ENCODE measurements around the gene MAGOHB.
A peak's percentile ranks its signal among the peaks of the same experiment; 100 is the strongest.

Gene MAGOHB

DNA sequence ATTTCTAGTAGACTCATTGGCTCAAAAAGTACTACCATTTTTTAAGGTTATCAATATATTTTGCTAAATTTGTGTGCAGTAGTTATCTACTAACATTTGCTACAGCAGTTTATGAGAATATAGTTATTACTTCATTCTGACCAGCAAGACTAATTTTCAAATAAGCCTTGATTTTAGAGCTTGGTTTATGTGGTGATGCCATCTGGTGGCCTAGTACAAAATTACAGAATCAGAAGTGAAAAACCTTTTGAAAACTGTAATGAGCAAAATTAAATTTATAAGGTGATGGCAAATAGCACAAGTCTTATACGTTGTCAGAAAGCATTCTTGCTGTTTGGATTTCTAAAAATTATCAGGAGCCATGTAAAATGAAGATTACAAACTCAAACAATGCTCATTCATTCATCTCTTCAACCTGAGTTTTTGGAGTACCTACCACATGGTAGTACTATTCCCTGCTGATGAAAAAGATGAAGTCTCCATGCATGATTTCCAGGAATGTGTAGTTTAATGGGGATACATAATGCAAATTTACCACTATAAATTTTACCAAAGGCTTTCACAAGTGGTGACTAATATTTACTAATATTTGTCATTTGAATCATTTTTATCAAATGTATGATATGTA, 51.0 kb downstream of the MAGOHB start:
- TF ChIP-seq RAD21 (IDR thresholded peaks at IDR 0.05; ENCODE audit: low read depth) = peak; percentile 89
- TF ChIP-seq TAF1 (IDR thresholded peaks at IDR 0.05; ENCODE audit: low read depth) = no peak
- TF ChIP-seq FOXM1 (IDR thresholded peaks at IDR 0.05; ENCODE audit: borderline replicate concordance, low read depth) = no peak

DNA sequence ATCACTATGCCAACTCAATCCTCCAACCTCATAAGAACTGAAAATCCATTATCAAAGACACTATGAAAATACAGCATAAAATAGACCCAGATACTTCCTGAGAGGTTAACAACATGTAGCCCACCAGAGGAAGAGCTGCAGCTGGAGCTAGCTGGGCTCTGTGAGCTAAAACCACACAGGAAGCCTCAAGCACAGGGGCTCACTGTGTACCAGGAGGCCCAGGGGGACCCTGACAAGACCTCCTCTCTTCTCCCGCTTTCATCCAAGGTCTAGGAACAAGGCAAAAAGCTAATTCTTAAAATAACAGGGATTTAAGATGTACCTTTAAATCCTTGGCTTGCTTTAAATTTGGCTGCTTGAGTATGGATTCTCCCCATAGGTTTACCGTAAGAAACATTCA, 54.2 kb downstream of the MAGOHB start:
- TF ChIP-seq TEAD4 (IDR thresholded peaks at IDR 0.05) = no peak
- no peak for TF ChIP-seq CEBPB (IDR thresholded peaks at IDR 0.05)
- TF ChIP-seq, protein P1, sequence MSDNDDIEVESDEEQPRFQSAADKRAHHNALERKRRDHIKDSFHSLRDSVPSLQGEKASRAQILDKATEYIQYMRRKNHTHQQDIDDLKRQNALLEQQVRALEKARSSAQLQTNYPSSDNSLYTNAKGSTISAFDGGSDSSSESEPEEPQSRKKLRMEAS (IDR thresholded peaks at IDR 0.05) = no peak
- no peak for TF ChIP-seq ZBTB7A (IDR thresholded peaks at IDR 0.05; ENCODE audit: low read depth)
- TF ChIP-seq RAD21 (IDR thresholded peaks at IDR 0.05; ENCODE audit: low read depth) = no peak
- TF ChIP-seq TAF1 (IDR thresholded peaks at IDR 0.05; ENCODE audit: low read depth) = no peak
- TF ChIP-seq TCF12 (IDR thresholded peaks at IDR 0.05; ENCODE audit: low read depth) = no peak
- TF ChIP-seq EGR1 (IDR thresholded peaks at IDR 0.05) = no peak
- TF ChIP-seq, protein P2, sequence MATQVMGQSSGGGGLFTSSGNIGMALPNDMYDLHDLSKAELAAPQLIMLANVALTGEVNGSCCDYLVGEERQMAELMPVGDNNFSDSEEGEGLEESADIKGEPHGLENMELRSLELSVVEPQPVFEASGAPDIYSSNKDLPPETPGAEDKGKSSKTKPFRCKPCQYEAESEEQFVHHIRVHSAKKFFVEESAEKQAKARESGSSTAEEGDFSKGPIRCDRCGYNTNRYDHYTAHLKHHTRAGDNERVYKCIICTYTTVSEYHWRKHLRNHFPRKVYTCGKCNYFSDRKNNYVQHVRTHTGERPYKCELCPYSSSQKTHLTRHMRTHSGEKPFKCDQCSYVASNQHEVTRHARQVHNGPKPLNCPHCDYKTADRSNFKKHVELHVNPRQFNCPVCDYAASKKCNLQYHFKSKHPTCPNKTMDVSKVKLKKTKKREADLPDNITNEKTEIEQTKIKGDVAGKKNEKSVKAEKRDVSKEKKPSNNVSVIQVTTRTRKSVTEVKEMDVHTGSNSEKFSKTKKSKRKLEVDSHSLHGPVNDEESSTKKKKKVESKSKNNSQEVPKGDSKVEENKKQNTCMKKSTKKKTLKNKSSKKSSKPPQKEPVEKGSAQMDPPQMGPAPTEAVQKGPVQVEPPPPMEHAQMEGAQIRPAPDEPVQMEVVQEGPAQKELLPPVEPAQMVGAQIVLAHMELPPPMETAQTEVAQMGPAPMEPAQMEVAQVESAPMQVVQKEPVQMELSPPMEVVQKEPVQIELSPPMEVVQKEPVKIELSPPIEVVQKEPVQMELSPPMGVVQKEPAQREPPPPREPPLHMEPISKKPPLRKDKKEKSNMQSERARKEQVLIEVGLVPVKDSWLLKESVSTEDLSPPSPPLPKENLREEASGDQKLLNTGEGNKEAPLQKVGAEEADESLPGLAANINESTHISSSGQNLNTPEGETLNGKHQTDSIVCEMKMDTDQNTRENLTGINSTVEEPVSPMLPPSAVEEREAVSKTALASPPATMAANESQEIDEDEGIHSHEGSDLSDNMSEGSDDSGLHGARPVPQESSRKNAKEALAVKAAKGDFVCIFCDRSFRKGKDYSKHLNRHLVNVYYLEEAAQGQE (IDR thresholded peaks at IDR 0.05; ENCODE audit: low read depth) = no peak

DNA sequence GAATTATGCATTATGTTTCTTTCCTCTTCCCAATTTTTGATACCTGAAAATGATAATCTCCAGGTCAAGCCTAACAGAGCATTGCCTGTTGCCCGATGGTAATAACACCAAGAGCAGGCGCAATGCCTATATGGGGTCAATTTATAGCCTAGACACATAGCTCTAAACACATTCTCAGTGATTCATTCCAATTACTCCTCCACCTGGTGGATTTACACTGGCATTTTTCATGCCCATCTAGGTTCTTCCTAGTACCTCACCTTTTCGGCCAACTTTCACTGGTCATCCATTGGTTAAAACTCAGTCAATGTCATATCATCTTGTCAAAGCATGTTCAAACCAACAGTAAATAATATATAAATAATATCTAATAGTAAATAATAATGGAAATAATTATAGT, 54.6 kb downstream of the MAGOHB start:
- TF ChIP-seq NFIC (IDR thresholded peaks at IDR 0.05) (no peak), RAD21 (IDR thresholded peaks at IDR 0.05; ENCODE audit: low read depth) (no peak), TAF1 (IDR thresholded peaks at IDR 0.05; ENCODE audit: low read depth) (no peak), CEBPB (IDR thresholded peaks at IDR 0.05) (no peak), TCF12 (IDR thresholded peaks at IDR 0.05; ENCODE audit: low read depth) (no peak), YY1 (IDR thresholded peaks at IDR 0.05; ENCODE audit: low read depth) (no peak), ZBTB7A (IDR thresholded peaks at IDR 0.05; ENCODE audit: low read depth) (no peak)
- TF ChIP-seq, protein P2 (IDR thresholded peaks at IDR 0.05; ENCODE audit: low read depth) = no peak
- TF ChIP-seq, protein P1 (IDR thresholded peaks at IDR 0.05) = no peak

DNA sequence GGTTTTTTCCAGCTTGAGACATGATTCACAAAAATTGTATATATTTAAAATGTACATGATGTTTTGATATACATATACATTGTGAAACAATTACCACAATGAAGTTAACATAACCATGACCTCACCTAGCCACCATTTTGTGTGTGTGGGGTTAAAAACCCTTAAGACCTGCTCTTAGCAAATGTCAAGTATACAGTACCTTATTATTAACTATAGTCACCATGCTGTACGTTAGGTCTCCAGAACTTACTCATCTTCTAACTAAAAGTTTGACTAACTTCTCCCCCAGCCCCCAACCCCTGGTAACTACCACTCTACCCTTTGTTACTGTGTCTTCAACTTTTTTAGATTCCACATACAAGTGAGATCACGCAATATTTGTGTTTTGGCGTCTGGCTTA, 55.1 kb downstream of the MAGOHB start:
- TF ChIP-seq, protein P1 (IDR thresholded peaks at IDR 0.05) = no peak
- TF ChIP-seq, protein P3, sequence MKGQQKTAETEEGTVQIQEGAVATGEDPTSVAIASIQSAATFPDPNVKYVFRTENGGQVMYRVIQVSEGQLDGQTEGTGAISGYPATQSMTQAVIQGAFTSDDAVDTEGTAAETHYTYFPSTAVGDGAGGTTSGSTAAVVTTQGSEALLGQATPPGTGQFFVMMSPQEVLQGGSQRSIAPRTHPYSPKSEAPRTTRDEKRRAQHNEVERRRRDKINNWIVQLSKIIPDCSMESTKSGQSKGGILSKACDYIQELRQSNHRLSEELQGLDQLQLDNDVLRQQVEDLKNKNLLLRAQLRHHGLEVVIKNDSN (IDR thresholded peaks at IDR 0.05) = no peak

DNA sequence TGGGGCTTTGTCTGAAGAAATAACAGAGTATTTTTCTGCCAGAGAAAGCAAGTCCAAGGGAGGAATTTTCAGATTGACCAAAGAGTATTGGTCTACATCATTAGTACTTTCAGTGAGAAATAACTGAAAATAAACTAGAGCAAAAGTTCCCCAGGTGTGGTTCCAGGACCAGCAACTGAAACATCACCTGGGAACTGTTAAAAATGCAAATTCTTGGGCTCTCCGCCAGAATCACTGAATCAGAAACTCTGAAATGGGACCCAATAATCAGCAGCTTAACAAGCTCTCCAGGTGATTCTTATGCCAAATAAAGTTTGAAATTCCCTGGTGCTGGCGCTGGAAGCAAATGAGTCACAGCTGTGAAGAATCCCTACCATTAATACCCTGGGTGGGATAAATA, 55.6 kb downstream of the MAGOHB start:
- TF ChIP-seq, protein P3 (IDR thresholded peaks at IDR 0.05) = no peak
- 0 out of 2 replicates have a peak, but pooled peaks have one; percentile 36 for TF ChIP-seq TEAD4 (IDR thresholded peaks at IDR 0.05)
- TF ChIP-seq TAF1 (IDR thresholded peaks at IDR 0.05; ENCODE audit: low read depth) = no peak
- TF ChIP-seq FOXM1 (IDR thresholded peaks at IDR 0.05; ENCODE audit: borderline replicate concordance, low read depth) = no peak
- no peak for TF ChIP-seq RAD21 (IDR thresholded peaks at IDR 0.05; ENCODE audit: low read depth)
- TF ChIP-seq, protein P2 (IDR thresholded peaks at IDR 0.05; ENCODE audit: low read depth) = no peak
- TF ChIP-seq TCF12 (IDR thresholded peaks at IDR 0.05; ENCODE audit: low read depth) = 0 out of 2 replicates have a peak, but pooled peaks have one; percentile 15
- TF ChIP-seq NFIC (IDR thresholded peaks at IDR 0.05) = peak; percentile 76
- no peak for TF ChIP-seq ZBTB7A (IDR thresholded peaks at IDR 0.05; ENCODE audit: low read depth)
